K562 (cell line): ENCODE data around the gene TMEM39B. TPM values are rescaled to one million over a fixed set of nuclear protein-coding genes. Genes with fewer than 3 reads are reported as not detected.

Source experiments
- GABPB1 ChIP-seq: sonication (generic); formaldehyde crosslinking; IDR thresholded peaks from 2 replicates; pipeline ENCODE4 v1.8.0; 2022; ENCODE audit warnings: mild to moderate bottlenecking, missing genetic modification reagents
- HDAC1 ChIP-seq, 2 experiments: fragments of 450-650 bp; IDR thresholded peaks; 2 replicates each; pipeline ENCODE4 v1.6.1; 2016 to 2017; ENCODE audit warnings: inconsistent platforms in 1 of 2, mild to moderate bottlenecking in 1 of 2, moderate library complexity in 1 of 2
- MCM2 ChIP-seq: fragments of 450-650 bp; IDR thresholded peaks from 2 replicates; pipeline ENCODE4 v1.6.1; 2017; ENCODE audit warnings: low read depth, mild to moderate bottlenecking
- MYNN ChIP-seq, 2 experiments: sonication (generic); formaldehyde crosslinking in 1 of 2; IDR thresholded peaks; 2 replicates each; pipeline versions ENCODE4 v1.5.0 to v1.6.1; 2016 to 2020; ENCODE audit warnings: antibody characterized with exemption in 1 of 2, missing genetic modification reagents in 1 of 2
- NCOA4 ChIP-seq: fragments of 450-650 bp; IDR thresholded peaks from 2 replicates; pipeline ENCODE4 v1.6.1; 2018; ENCODE audit warnings: mild to moderate bottlenecking; ENCODE audit not compliant: partially characterized antibody
- NFE2L1 ChIP-seq: fragments of 450-650 bp; IDR thresholded peaks from 2 replicates; pipeline ENCODE4 v1.6.1; 2016; ENCODE audit warnings: missing genetic modification characterization, low read depth, mild to moderate bottlenecking, missing compliant biosample characterization, moderate library complexity, borderline replicate concordance
- PRPF4 ChIP-seq: fragments of 200-400 bp; formaldehyde crosslinking; IDR thresholded peaks from one replicate; pipeline ENCODE4 v1.6.1; 2017; ENCODE audit warnings: low read length, low read depth, mild to moderate bottlenecking; ENCODE audit not compliant: insufficient read depth, poor library complexity, severe bottlenecking
- RBM39 ChIP-seq: fragments of 200-400 bp; formaldehyde crosslinking; optimal IDR thresholded peaks from 2 replicates; pipeline ENCODE3; 2018; ENCODE audit warnings: low read depth, low read length
- SMAD1 ChIP-seq: fragments of 150-350 bp; IDR thresholded peaks from 2 replicates; pipeline ENCODE4 v1.6.1; 2014; ENCODE audit warnings: low read length, low read depth; ENCODE audit not compliant: partially characterized antibody
- SPI1 ChIP-seq: IDR thresholded peaks from 2 replicates; pipeline ENCODE4 v1.6.1; 2011; ENCODE audit warnings: low read depth, low read length, control low read depth, borderline replicate concordance
- SUPT5H ChIP-seq: fragments of 450-650 bp; IDR thresholded peaks from 2 replicates; pipeline ENCODE4 v1.6.1; 2016
- ZBED1 ChIP-seq: IDR thresholded peaks from 2 replicates; pipeline ENCODE4 v1.6.1; 2014
- ZNF263 ChIP-seq: sonication (generic); formaldehyde crosslinking; IDR thresholded peaks from 2 replicates; pipeline ENCODE4 v1.8.0; 2022; ENCODE audit warnings: mild to moderate bottlenecking, missing genetic modification reagents, borderline replicate concordance
- ZNF316 ChIP-seq: fragments of 450-650 bp; IDR thresholded peaks from 2 replicates; pipeline ENCODE4 v1.6.1; 2016
- ZNF764 ChIP-seq: fragments of 250-450 bp; sonication (Bioruptor Pico); IDR thresholded peaks from 2 replicates; pipeline ENCODE4 v1.4.0; 2020; ENCODE audit warnings: low read depth, mild to moderate bottlenecking, moderate library complexity
- polyA plus RNA-seq, 8 experiments: library from polyadenylated mRNA; depleted of rRNA in 4 of 8; stranded (reverse) in 5 of 8; unstranded in 3 of 8; fragments of >200 nt; fragmentation: Nextera tagmentation in 2 of 8; fragmentation: Illumina TruSeq in 1 of 8; extraction: Ambion mirVana in 2 of 8; extraction: Trizol in 1 of 8; gene quantifications; 2 replicates each; pipeline versions ENCODE4 v1.2.1 to v1.2.3, GENCODE V29; 2011 to 2014; ENCODE audit warnings: inconsistent platforms in 1 of 8, missing spikeins in 1 of 8
- total RNA-seq, 7 experiments: library from RNA; depleted of rRNA in 6 of 7; stranded (reverse); fragments of >200 nt in 6 of 7; fragmentation: Illumina TruSeq in 2 of 7; extraction: Trizol in 2 of 7; gene quantifications; 2 replicates each; pipeline versions ENCODE4 v1.2.1 to v1.2.3, GENCODE V29; 2011 to 2021; ENCODE audit warnings: low replicate concordance in 1 of 7
- TF ChIP-seq, protein P1 (sequence below): fragments of 450-650 bp; IDR thresholded peaks from 2 replicates; pipeline ENCODE4 v1.7.1; 2018; ENCODE audit warnings: mild to moderate bottlenecking, low read depth; ENCODE audit not compliant: partially characterized antibody
- TF ChIP-seq, protein P2 (sequence below): fragments of 250-450 bp; sonication (Bioruptor Pico); IDR thresholded peaks from 2 replicates; pipeline ENCODE4 v1.4.0; 2020; ENCODE audit warnings: mild to moderate bottlenecking, moderate library complexity, borderline replicate concordance
- TF ChIP-seq, protein P3 (sequence below): fragments of 250-450 bp; sonication (Bioruptor Pico); IDR thresholded peaks from 2 replicates; pipeline ENCODE4 v1.5.1; 2021; ENCODE audit warnings: mild to moderate bottlenecking
- TF ChIP-seq, protein P4 (sequence below): sonication (generic); formaldehyde crosslinking; IDR thresholded peaks from 2 replicates; pipeline ENCODE4 v1.8.0; 2023; ENCODE audit warnings: mild to moderate bottlenecking, missing genetic modification reagents
- TF ChIP-seq, protein P5 (sequence below): sonication (generic); formaldehyde crosslinking; IDR thresholded peaks from 2 replicates; pipeline ENCODE4 v1.9.0; 2022; ENCODE audit warnings: mild to moderate bottlenecking, missing genetic modification reagents

The TMEM39B gene
- total and polyA plus RNA-seq, 9 of the 15 experiments (the other 6 are each of a cell fraction or from before 2014, with no cell fraction given) = 0.92 to 28.5 (median 9.7) TPM

DNA sequence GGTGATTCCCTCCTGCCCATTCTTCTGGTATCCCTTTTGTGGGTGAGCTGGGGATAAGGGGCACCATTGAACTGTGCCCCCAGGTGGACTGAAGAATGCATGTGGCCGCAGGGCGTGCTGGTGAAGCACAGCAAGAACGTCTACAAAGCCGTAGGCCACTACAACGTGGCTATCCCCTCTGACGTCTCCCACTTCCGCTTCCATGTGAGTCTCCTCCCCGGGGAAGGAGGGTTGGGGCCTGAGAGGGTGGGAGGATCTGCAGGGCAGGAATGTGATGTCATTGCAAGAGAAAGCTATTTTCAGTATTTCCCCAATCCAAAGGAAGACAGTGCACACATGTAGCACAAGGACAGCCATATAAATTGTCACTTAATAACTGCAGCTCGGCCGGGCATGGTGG is 27.6 kb downstream of the TMEM39B start (continued):
- TF ChIP-seq, protein P1, sequence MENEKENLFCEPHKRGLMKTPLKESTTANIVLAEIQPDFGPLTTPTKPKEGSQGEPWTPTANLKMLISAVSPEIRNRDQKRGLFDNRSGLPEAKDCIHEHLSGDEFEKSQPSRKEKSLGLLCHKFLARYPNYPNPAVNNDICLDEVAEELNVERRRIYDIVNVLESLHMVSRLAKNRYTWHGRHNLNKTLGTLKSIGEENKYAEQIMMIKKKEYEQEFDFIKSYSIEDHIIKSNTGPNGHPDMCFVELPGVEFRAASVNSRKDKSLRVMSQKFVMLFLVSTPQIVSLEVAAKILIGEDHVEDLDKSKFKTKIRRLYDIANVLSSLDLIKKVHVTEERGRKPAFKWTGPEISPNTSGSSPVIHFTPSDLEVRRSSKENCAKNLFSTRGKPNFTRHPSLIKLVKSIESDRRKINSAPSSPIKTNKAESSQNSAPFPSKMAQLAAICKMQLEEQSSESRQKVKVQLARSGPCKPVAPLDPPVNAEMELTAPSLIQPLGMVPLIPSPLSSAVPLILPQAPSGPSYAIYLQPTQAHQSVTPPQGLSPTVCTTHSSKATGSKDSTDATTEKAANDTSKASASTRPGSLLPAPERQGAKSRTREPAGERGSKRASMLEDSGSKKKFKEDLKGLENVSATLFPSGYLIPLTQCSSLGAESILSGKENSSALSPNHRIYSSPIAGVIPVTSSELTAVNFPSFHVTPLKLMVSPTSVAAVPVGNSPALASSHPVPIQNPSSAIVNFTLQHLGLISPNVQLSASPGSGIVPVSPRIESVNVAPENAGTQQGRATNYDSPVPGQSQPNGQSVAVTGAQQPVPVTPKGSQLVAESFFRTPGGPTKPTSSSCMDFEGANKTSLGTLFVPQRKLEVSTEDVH = no peak
- TF ChIP-seq, protein P2, sequence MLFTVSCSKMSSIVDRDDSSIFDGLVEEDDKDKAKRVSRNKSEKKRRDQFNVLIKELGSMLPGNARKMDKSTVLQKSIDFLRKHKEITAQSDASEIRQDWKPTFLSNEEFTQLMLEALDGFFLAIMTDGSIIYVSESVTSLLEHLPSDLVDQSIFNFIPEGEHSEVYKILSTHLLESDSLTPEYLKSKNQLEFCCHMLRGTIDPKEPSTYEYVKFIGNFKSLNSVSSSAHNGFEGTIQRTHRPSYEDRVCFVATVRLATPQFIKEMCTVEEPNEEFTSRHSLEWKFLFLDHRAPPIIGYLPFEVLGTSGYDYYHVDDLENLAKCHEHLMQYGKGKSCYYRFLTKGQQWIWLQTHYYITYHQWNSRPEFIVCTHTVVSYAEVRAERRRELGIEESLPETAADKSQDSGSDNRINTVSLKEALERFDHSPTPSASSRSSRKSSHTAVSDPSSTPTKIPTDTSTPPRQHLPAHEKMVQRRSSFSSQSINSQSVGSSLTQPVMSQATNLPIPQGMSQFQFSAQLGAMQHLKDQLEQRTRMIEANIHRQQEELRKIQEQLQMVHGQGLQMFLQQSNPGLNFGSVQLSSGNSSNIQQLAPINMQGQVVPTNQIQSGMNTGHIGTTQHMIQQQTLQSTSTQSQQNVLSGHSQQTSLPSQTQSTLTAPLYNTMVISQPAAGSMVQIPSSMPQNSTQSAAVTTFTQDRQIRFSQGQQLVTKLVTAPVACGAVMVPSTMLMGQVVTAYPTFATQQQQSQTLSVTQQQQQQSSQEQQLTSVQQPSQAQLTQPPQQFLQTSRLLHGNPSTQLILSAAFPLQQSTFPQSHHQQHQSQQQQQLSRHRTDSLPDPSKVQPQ = no peak
- TF ChIP-seq PRPF4 (no peak), MCM2 (no peak), NCOA4 (no peak), ZBED1 (no peak), MYNN (IDR thresholded peaks at IDR 0.05) (no peak), MYNN (CRISPR knock-in tag; IDR thresholded peaks at IDR 0.05) (no peak), SPI1 (0 out of 2 replicates have a peak, but pooled peaks have one; percentile 26), ZNF764 (CRISPR knock-in tag) (no peak), RBM39 (no peak), GABPB1 (CRISPR knock-in tag) (peak; percentile 72), ZNF263 (CRISPR knock-in tag) (no peak), SMAD1 (no peak), NFE2L1 (tag) (no peak), ZNF316 (no peak), HDAC1 (IDR thresholded peaks at IDR 0.05) (no peak), SUPT5H (no peak)
- TF ChIP-seq, protein P3, sequence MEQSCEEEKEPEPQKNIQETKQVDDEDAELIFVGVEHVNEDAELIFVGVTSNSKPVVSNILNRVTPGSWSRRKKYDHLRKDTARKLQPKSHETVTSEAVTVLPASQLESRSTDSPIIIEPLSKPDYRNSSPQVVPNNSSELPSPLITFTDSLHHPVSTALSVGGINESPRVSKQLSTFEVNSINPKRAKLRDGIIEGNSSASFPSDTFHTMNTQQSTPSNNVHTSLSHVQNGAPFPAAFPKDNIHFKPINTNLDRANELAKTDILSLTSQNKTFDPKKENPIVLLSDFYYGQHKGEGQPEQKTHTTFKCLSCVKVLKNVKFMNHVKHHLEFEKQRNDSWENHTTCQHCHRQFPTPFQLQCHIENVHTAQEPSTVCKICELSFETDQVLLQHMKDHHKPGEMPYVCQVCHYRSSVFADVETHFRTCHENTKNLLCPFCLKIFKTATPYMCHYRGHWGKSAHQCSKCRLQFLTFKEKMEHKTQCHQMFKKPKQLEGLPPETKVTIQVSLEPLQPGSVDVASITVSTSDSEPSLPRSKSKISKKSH (CRISPR knock-in tag) = no peak
- TF ChIP-seq, protein P4, sequence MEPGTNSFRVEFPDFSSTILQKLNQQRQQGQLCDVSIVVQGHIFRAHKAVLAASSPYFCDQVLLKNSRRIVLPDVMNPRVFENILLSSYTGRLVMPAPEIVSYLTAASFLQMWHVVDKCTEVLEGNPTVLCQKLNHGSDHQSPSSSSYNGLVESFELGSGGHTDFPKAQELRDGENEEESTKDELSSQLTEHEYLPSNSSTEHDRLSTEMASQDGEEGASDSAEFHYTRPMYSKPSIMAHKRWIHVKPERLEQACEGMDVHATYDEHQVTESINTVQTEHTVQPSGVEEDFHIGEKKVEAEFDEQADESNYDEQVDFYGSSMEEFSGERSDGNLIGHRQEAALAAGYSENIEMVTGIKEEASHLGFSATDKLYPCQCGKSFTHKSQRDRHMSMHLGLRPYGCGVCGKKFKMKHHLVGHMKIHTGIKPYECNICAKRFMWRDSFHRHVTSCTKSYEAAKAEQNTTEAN (CRISPR knock-in tag) = no peak
- TF ChIP-seq, protein P5, sequence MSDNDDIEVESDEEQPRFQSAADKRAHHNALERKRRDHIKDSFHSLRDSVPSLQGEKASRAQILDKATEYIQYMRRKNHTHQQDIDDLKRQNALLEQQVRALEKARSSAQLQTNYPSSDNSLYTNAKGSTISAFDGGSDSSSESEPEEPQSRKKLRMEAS = peak; percentile 87
